ENCODE results near the gene SPTB.

The SPTB gene

DNA sequence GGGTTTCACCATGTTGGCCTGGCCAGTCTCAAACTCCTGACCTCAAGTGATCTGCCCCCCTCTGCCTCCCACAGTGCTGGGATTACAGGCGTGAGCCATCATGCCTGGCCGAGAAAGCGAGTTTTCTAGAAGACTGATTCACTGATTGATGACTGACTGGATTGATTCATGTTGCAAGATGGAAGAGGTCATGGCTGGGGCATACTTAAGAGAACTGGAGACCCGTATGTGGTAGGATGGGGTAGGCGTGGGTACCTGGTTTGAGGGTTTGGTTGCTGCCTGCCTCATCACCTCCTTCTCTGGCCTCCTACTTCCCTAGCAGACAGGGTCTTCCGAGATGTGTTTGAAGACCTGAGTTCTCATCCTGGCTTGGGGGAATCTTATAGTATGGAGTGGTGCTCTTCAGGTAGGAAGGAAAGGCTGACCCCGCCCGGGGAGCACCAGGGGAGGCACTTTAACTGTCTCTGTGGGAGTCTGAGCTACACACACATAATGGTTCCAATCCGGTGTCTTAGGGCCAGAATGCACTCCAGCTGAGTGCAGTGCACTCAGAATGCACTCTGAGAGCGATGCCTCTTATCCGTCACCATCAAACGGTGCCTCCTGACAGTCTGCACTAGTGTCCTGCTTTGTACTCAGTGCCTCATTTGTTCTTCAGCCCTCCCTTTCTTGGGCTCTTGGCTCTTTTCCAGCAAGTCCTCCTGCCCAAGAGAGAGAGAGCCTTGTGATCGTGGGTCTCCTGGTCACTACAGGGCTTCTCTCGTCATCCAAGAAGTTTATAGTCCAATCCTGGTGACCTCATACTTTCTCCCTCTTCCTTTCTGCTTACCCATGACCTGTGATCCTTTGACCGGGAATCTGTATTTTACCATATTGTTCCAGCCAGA is 155.8 kb downstream of the SPTB start:
- Histone ChIP-seq H3K36me3 (ENCODE audit: control insufficient read depth, insufficient read depth, low read length) (no peaks in the 10 kb centered on the region), H3K4me1 (peaks cover 22% of the 10 kb centered on the region), H3K4me2 (ENCODE audit: low read length) (no peak overlapping the region), H3K79me2 (peaks cover 79% of the 10 kb centered on the region), H3K9me3 (ENCODE audit: control insufficient read depth, low read length) (no peaks in the 10 kb centered on the region), H3K27ac (no peak overlapping the region), H3K4me3 (ENCODE audit: low read depth, low read length) (no peak overlapping the region), H3K9ac (no peak overlapping the region), H2AFZ (no peak overlapping the region), H3K27me3 (ENCODE audit: control insufficient read depth, insufficient read depth, low read length) (no peaks in the 10 kb centered on the region)
- TF ChIP-seq, protein P1, sequence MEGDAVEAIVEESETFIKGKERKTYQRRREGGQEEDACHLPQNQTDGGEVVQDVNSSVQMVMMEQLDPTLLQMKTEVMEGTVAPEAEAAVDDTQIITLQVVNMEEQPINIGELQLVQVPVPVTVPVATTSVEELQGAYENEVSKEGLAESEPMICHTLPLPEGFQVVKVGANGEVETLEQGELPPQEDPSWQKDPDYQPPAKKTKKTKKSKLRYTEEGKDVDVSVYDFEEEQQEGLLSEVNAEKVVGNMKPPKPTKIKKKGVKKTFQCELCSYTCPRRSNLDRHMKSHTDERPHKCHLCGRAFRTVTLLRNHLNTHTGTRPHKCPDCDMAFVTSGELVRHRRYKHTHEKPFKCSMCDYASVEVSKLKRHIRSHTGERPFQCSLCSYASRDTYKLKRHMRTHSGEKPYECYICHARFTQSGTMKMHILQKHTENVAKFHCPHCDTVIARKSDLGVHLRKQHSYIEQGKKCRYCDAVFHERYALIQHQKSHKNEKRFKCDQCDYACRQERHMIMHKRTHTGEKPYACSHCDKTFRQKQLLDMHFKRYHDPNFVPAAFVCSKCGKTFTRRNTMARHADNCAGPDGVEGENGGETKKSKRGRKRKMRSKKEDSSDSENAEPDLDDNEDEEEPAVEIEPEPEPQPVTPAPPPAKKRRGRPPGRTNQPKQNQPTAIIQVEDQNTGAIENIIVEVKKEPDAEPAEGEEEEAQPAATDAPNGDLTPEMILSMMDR (IDR thresholded peaks at IDR 0.05): no peak

DNA sequence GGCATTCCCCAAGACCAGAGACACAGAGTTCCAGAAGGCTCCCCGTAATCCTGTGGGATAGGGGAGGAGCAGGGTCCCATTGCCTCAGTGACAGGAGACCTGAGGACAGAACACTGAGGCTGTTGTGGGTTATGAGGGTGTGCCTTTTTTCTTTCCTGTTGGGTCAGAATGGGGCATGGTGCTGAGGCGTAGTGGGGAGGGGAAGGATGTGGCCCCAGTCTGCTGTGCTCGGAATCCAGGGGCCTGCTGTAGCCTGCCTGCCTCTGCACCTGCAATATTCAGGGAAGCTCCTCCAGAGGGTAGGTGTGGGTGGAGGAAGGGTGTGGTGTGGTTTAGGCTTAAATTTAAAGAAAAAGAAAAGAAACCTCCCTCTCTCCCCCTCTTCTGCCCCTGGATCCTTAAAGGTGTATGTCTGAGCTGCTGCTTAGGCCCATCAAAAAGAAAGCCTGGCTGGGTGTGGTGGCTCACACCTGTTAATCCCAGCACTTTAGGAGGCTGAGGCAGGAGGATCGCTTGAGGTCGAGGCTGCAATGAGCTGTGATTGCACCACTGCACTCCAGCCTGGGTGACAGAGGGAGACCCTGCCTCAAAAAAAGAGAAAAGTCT is 156.8 kb downstream of the SPTB start:
- Histone ChIP-seq H3K79me2 (peaks cover 85% of the 10 kb centered on the region), H3K4me1 (peaks cover 28% of the 10 kb centered on the region), H3K36me3 (ENCODE audit: control insufficient read depth, insufficient read depth, low read length) (no peaks in the 10 kb centered on the region), H3K9ac (no peak overlapping the region), H3K9me3 (ENCODE audit: control insufficient read depth, low read length) (no peaks in the 10 kb centered on the region), H3K4me2 (ENCODE audit: low read length) (no peak overlapping the region), H3K4me3 (ENCODE audit: low read depth, low read length) (no peak overlapping the region), H3K27me3 (ENCODE audit: control insufficient read depth, insufficient read depth, low read length) (no peaks in the 10 kb centered on the region), H3K27ac (no peak overlapping the region), H2AFZ (no peak overlapping the region)
- TF ChIP-seq, protein P1 (IDR thresholded peaks at IDR 0.05): no peak

DNA sequence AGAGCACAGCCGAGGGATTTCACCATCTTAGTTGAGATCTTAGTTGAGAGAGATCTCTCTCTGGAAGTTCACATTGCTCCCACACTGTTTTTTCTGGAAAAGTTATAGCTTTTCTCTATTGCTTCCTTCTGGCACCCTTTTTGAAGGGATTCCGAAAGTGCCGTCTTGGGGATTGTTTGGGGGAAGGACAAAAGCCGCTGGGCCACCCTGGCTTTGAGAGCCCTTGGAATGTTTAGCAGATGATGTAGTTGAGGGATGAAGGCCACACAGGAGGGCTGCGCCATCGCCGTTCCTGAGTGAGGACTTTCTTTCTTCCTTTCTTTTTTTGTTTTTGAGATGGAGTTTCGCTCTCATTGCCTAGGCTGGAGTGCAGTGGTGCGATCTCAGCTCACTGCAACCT is 157.8 kb downstream of the SPTB start:
- Histone ChIP-seq H3K9ac (no peak overlapping the region), H2AFZ (no peak overlapping the region), H3K27ac (no peak overlapping the region), H3K9me3 (ENCODE audit: control insufficient read depth, low read length) (no peaks in the 10 kb centered on the region), H3K36me3 (ENCODE audit: control insufficient read depth, insufficient read depth, low read length) (no peaks in the 10 kb centered on the region), H3K79me2 (peaks cover 88% of the 10 kb centered on the region), H3K4me2 (ENCODE audit: low read length) (no peak overlapping the region), H3K4me3 (ENCODE audit: low read depth, low read length) (no peak overlapping the region), H3K4me1 (peaks cover 38% of the 10 kb centered on the region), H3K27me3 (ENCODE audit: control insufficient read depth, insufficient read depth, low read length) (no peaks in the 10 kb centered on the region)
- TF ChIP-seq, protein P1 (IDR thresholded peaks at IDR 0.05): no peak

DNA sequence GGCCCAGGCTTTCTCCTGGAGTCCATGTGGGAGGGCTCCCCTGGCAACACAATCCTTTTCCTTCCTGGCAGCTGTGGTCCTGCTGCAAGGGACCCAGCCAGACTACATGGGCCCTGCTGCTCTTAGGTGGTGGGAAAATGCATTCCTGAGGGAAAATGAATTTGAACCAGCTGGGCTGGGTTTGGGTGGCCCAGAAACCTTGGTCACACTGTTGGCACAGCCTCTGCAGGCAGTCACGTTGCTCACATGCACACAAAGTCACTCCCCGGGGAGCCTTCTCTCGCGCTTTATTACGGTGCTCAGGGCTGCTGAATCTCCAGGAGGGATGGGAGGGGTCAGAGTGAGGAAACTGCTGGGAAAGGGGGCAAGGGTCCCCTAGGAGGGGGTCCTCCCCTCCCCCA is 158.3 kb downstream of the SPTB start:
- TF ChIP-seq, protein P1 (IDR thresholded peaks at IDR 0.05): no peak
- H3K9me3 ChIP-seq (ENCODE audit: control insufficient read depth, low read length): no peaks in the 10 kb centered on the region
- H3K4me3 ChIP-seq (ENCODE audit: low read depth, low read length): no peak overlapping the region
- peaks cover 42% of the 10 kb centered on the region for H3K4me1 ChIP-seq
- H3K36me3 ChIP-seq (ENCODE audit: control insufficient read depth, insufficient read depth, low read length): no peaks in the 10 kb centered on the region
- H3K27me3 ChIP-seq (ENCODE audit: control insufficient read depth, insufficient read depth, low read length): no peaks in the 10 kb centered on the region
- peaks cover 93% of the 10 kb centered on the region for H3K79me2 ChIP-seq
- no peak overlapping the region for H3K9ac ChIP-seq
- no peak overlapping the region for H3K27ac ChIP-seq
- no peak overlapping the region for H3K4me2 ChIP-seq (ENCODE audit: low read length)
- H2AFZ ChIP-seq: no peak overlapping the region

All from parathyroid adenoma (tissue), 2 donors.